Rectal smooth muscle tissue (tissue), 1 donor: ENCODE measurements around the gene SULF2.

Experiments
- H3K27ac ChIP-seq: one replicate; pipeline ENCODE4 v1.7.0; 2013; ENCODE audit warnings: low read depth, low read length, inconsistent platforms
- H3K27me3 ChIP-seq: one replicate; pipeline ENCODE4 v1.7.0; 2013; ENCODE audit warnings: low read length; ENCODE audit not compliant: control insufficient read depth, insufficient read depth
- H3K36me3 ChIP-seq: one replicate; pipeline ENCODE4 v1.7.0; 2013; ENCODE audit warnings: low read length; ENCODE audit not compliant: control insufficient read depth, insufficient read depth
- H3K4me1 ChIP-seq: one replicate; pipeline ENCODE4 v1.7.0; 2013; ENCODE audit warnings: low read length; ENCODE audit not compliant: control insufficient read depth, insufficient read depth
- H3K4me3 ChIP-seq: one replicate; pipeline ENCODE4 v1.7.0; 2013; ENCODE audit warnings: low read length
- H3K9ac ChIP-seq: one replicate; pipeline ENCODE4 v1.7.0; 2013; ENCODE audit warnings: low read length

Gene SULF2

DNA sequence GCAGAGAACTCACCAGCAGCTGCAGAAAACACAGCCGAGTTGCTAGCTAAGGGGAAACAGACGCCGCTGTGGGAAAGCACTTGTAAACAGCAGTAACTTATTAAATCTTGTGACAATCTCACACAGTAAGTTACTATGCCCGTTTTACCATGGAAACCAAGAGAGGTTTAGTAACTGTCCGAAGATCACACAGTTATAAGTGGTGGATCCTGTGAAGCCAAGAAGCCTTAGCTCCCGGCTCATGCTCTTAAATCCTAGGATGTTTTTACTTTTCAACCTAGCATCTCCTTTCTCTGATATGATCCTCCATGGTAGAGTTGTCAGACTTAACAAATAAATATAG, 1.5 kb upstream of the SULF2 start:
- H3K27ac ChIP-seq: peak overlapping the region; percentile 74
- H3K4me3 ChIP-seq: no peak overlapping the region
- peaks cover 16% of the 10 kb centered on the region for H3K4me1 ChIP-seq
- H3K36me3 ChIP-seq: no peaks in the 10 kb centered on the region
- H3K27me3 ChIP-seq: no peaks in the 10 kb centered on the region
- H3K9ac ChIP-seq: no peak overlapping the region

DNA sequence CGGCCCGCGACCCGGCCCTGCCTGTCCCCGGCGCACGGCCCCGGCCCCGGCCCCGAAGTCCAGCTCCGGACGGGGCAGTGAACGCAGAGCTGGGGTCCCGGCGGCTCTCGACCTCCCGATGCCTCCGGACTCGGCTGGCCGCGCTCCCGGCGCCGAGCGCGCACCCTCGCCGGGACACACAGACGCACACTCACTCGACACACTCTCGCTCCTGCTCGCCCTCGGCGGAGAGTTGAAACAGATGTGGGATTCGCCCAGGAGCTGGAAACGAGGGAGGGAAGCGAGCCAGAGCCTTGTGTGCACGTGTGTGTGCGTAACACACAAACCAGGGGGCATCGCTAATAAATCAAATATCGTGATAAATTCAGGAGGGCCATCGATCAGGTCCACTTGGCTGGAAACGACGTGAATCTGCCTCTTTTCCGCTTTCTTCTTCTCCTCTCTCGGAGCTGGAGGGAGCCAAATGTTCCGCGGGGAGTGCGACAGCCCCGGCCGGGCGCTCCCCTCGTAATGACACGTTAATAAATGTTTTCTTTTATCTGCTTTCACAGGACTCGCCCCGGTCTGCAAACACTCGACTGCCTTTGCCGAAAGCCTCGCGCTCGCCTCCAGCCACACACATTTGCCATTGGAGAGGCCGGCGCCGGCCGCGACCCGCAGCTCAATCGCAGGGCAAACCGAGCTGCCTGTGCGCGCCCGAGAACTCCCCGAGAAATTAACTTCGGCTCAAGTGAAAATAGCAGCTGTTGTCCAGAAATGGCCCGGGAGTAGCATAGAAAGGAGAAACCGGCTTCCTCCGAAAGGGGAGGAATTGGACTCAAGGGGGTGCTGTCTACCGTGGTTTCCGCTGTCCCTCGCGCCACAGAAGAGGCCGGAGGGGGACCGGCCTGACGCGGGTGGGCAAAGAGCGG, 828 bp upstream of the SULF2 start:
- Histone ChIP-seq H3K9ac (no peak overlapping the region), H3K36me3 (no peaks in the 10 kb centered on the region), H3K27ac (peak overlapping the region; percentile 74), H3K27me3 (no peaks in the 10 kb centered on the region), H3K4me3 (peak overlapping the region; percentile 67), H3K4me1 (peaks cover 10% of the 10 kb centered on the region)

DNA sequence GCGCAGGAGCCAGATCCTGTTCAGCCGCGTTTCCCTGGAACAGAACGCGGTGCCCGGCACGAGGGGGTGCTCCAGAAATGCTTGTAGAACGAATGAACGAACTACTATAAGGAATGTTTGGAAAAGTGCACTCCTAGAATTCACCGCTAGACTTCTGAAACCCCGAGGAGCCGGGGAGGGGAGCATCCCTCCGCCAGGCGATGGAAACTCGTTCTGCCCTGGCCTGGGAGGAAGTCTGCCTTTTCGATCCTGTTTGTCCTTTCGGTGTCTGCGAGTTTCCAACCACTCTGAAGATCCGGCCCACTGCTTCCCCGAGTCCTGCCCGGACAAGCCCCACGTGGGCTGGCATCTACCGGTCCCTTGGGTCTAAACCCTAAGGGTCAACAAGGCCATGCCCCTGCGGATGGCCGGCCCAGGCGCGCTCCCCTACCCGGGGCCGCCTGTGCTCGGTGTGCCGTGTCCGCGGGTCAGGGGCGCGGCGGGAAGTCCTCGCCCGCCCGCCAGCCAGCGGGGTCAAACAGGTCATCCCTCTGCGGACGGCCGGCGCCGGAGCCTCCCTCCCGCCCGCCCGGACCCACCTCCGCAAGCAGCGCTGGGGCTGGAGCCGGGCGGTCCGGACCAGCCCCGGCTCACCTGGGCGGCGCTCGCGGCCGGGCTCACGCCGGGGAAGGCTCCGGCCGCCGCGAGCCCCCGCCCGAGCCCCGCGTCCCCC, 526 bp downstream of the SULF2 start:
- Histone ChIP-seq H3K36me3 (no peaks in the 10 kb centered on the region), H3K4me1 (peaks cover 5% of the 10 kb centered on the region), H3K27ac (peak overlapping the region; percentile 66), H3K27me3 (no peaks in the 10 kb centered on the region), H3K4me3 (peak overlapping the region; percentile 77), H3K9ac (peak overlapping the region; percentile 7)

DNA sequence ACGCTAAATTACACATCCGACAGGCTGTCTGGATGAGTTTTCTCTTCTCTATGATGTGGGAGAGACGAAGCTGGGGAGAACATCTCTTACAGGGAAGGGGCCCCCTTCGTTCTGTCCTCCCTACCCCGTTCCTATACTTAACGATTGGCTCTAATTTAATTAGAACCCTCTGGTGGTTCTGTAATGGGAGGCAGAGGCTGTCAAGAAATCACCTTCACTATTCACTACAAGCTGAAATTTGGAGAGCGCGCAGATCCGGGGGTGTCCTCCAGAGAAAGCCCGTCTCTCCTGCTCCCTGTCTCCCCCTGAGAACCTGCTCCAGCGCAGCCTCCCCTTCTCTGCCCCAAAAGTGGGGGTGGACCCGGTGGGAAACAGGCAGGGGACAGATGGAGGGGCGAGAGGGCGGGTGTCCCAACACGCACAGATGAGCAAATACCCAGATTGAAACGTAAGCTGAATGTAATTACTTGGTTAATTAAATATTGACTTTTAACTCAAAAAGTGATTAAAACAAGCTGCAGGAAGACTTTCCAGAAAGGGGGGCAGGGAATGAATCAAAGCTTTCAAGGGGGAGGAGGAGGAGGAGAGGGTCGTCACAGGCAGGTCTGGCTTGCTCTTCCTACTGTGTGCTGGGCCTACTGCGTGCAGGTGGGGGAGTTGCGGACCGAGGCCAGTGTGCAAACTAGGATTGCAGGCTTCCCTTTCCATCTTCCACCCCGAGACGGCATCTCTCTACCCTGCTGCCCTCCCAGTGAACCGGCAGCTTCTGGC, 1.3 kb downstream of the SULF2 start:
- Histone ChIP-seq H3K27ac (peak overlapping the region; percentile 66), H3K9ac (no peak overlapping the region), H3K27me3 (no peaks in the 10 kb centered on the region), H3K36me3 (no peaks in the 10 kb centered on the region), H3K4me1 (peaks cover 3% of the 10 kb centered on the region), H3K4me3 (peak overlapping the region; percentile 77)

DNA sequence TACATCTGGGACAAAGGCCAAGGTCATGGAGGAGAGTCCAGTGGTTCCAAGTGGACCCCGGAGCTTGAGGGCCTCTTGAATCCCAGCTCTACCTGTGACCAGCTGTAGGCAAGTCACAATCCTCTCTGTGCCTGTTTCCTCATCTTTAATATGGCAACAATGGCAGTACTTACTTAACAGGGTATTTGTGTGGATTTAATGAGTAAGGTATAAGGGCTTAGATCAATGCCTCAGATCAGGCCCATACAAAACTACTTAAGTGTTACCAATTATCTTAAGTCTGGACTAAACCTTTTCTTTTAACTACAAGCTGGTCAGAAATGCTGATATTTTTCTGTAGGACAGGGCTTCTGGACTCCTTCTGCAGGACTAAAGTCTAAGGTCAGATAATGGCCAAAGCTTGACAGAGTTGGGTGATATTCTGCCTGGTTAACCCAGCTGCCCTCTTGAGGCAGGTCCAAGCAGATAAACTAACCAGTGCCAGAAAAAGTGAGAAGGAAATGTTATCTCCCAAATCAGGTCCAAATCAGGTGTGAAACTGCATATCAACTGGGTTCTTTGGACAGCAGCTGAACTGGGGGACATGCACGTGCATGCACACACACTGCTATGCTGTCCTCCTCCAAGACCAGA, 2.2 kb downstream of the SULF2 start:
- Histone ChIP-seq H3K9ac (no peak overlapping the region), H3K27ac (no peak overlapping the region), H3K4me3 (no peak overlapping the region), H3K4me1 (peaks cover 9% of the 10 kb centered on the region), H3K36me3 (no peaks in the 10 kb centered on the region), H3K27me3 (no peaks in the 10 kb centered on the region)

DNA sequence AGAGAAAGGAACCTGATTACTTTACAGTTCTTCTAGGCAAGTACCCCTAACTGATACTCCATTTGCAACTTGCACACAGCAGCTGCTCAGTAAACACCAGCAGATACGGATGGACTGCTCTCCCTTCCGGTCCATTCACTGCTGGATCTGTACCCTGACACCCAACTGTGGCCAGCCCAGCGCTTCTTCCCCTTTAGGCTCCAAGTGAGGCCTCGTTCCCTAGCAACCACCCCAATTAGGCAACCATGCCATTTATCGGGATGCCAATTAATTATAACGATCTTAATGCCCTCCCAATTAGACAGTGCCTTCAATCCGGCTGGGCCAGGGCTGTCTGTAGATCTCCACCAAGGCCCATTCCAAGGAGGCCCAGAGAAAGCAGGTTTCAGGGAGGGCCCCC, 3.2 kb downstream of the SULF2 start:
- no peak overlapping the region for H3K4me3 ChIP-seq
- no peaks in the 10 kb centered on the region for H3K36me3 ChIP-seq
- H3K9ac ChIP-seq: no peak overlapping the region
- no peak overlapping the region for H3K27ac ChIP-seq
- H3K4me1 ChIP-seq: peaks cover 9% of the 10 kb centered on the region
- H3K27me3 ChIP-seq: no peaks in the 10 kb centered on the region

DNA sequence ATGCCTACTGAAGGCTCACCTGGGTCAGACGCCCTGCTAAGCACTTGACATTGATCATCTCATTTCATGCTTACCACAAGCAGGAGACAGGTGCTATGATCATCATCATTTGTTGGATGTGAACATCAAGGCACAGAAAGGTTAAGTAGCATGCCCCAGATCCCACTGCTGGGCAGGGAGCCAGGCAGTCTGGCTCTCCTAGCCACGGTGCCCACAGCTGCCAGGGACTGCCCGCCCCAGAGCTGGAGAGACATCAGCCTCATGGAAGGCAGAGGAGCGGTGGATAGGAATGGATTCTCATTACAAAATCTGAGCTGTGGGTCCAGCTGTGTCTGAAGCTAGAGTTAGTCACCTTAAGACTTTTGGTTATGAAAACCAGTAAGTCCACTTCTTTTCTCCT, 3.6 kb downstream of the SULF2 start:
- H3K27ac ChIP-seq: no peak overlapping the region
- H3K9ac ChIP-seq: no peak overlapping the region
- H3K4me1 ChIP-seq: peaks cover 9% of the 10 kb centered on the region
- no peak overlapping the region for H3K4me3 ChIP-seq
- H3K36me3 ChIP-seq: no peaks in the 10 kb centered on the region
- H3K27me3 ChIP-seq: no peaks in the 10 kb centered on the region

DNA sequence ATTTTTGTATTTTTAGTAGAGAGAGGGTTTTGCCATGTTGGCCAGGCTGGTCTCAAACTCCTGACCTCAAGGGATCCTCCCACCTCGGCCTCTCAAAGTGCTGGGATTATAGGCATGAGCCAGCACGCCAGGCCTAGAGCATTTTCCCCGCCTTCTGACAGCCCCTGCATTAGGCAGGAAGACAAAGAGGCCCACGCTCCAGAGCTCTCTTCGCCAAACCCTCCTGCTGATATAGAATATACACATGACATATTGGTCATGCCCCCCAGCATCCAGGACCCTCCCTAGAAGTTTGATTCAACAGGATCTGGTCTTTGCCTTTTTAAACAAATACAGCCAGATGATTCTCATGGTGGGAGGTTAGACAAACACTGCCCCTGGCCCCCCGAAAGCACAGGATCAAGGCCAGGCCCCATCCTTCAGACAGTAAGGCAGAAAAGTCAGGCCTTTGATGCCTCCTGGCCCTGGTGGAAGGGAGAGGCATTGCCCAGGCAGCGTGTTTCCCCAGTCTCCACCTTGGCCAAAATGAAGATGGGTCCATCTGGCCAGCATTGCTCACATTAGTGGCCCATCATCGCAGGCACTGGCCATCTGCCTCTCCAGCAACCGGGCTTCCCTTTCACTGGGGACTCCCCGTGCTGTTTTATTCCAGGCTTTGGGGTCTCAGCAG, 4.4 kb downstream of the SULF2 start:
- Histone ChIP-seq H3K27me3 (no peaks in the 10 kb centered on the region), H3K4me1 (peaks cover 9% of the 10 kb centered on the region), H3K27ac (no peak overlapping the region), H3K9ac (no peak overlapping the region), H3K36me3 (no peaks in the 10 kb centered on the region), H3K4me3 (no peak overlapping the region)

DNA sequence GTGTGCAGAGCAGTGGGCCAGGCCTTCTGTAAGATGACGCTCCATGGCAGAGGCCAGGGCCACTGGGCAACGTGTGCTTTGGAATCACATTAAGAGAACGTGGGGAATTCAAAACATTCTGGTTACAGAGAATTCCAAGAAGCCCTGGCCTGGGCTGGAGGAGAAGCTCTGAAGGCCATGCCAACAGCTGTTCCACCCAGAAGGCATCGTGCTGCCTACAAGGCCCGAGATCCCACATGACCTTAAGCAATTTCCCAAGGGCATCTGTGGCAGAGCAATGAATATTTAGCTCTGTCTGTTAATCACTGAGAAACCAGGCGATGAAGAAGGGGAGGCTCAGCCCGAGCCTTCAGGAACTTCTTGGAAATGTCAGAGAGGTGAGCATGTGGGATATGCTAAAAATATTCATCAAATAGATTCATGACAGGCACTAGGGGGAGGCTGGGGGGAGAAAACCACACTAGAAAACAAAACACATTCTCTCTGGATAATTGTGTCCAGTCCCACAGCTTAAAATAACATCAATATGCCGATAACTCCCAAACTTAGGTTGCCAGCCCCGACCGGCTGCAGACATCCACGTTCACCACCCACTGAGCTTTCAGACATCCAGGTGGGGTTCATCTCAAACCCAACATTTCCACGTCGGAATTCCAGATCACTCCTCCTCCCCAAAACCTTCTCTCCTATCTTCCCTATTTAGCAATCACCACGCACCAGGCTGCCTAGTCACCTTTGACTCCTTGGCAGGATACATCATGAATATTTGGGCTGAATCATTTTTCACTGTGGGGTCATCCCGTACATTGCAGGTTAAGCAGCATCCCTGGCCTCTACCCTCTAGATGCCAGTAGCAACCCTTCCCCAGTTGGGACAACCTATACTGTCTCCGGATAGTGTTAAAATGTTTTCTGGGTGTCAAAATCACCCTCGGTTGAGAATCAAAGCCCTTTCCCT, 6.6 kb downstream of the SULF2 start:
- H3K4me1 ChIP-seq: peaks cover 10% of the 10 kb centered on the region
- no peak overlapping the region for H3K4me3 ChIP-seq
- H3K9ac ChIP-seq: no peak overlapping the region
- no peaks in the 10 kb centered on the region for H3K36me3 ChIP-seq
- H3K27ac ChIP-seq: peak overlapping the region; percentile 42
- no peaks in the 10 kb centered on the region for H3K27me3 ChIP-seq

DNA sequence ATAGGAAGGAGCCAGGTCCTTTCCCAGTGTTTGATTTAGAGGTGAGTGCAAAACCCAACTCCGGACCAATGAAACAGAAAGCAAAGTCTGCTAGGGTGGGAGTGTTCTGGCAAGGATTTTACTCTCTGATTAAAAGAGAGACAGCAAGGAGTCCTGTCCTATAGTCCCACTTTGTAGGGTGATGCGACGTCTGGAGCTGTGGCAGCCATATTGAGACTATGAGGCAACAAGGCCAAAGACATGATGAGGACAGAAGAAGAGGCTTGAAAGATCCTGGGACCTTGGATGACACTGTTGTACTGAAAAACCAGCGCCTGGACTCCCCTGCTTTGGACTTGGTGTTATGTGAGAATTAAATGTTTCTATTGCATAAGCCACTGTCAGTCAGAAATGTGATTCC, 8.1 kb downstream of the SULF2 start:
- H3K4me3 ChIP-seq: no peak overlapping the region
- H3K4me1 ChIP-seq: peaks cover 16% of the 10 kb centered on the region
- no peak overlapping the region for H3K9ac ChIP-seq
- no peaks in the 10 kb centered on the region for H3K27me3 ChIP-seq
- H3K27ac ChIP-seq: no peak overlapping the region
- H3K36me3 ChIP-seq: no peaks in the 10 kb centered on the region

DNA sequence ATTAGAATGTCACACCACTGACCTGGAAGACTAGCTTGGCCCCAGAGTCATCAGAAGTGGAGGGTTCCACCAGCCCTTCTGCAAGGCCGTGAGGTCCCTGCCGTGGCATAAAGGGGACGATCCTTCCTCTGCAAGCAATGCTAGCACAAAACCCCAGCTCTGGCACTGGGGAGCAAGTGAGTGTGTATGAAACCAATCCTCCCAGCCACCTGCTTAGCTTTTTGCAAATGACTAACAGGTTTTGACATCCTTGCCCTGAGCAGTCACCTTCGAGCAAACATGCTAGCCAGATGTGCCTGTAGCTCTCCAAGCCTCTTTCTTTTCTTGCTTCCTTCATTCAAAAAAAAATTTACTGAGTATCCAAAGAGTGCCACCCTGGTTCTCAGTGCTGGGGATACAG, 8.6 kb downstream of the SULF2 start:
- Histone ChIP-seq H3K4me1 (peaks cover 16% of the 10 kb centered on the region), H3K9ac (no peak overlapping the region), H3K27ac (no peak overlapping the region)

More for the DNA sequence above, 8.6 kb downstream of the SULF2 start:
- Histone ChIP-seq H3K27me3 (no peaks in the 10 kb centered on the region), H3K4me3 (no peak overlapping the region), H3K36me3 (no peaks in the 10 kb centered on the region)
